Gastrocnemius medialis (tissue), 4 donors: ENCODE measurements around the gene KIAA0930.

Source experiments
- CTCF ChIP-seq, 5 experiments: fragments of 450-650 bp in 3 of 5; fragments of 200-600 bp in 2 of 5; sonication (generic) in 2 of 5; IDR thresholded peaks in 4 of 5; conservative IDR thresholded peaks in 1 of 5; 1 replicate in 4 of 5; 2 replicates in 1 of 5; pipeline ENCODE4 v1.5.1; 2016 to 2019; ENCODE audit warnings: antibody characterized with exemption in 5 of 5, mild to moderate bottlenecking in 3 of 5, moderate library complexity in 3 of 5
- POLR2A ChIP-seq, 2 donors: fragments of 450-650 bp; IDR thresholded peaks; one replicate each; pipeline ENCODE4 v1.6.1; 2017; ENCODE audit warnings: antibody characterized with exemption in 2 of 2, mild to moderate bottlenecking in 2 of 2, moderate library complexity in 2 of 2

- no peak for TF ChIP-seq POLR2A (IDR thresholded peaks at IDR 0.05)
- no peak for TF ChIP-seq CTCF (IDR thresholded peaks at IDR 0.05 in 4 of 5, conservative IDR thresholded peaks at IDR 0.05 in 1 of 5)
Observed at GRCh38 chr22:45205276-45205925, 35.3 kb downstream of the KIAA0930 start.
